HepG2 (cell line): ENCODE measurements around the gene SH3YL1. TPM values are rescaled to one million over a fixed set of nuclear protein-coding genes. Genes with fewer than 3 reads are reported as not detected.

ENCODE experiments used
- ADNP ChIP-seq: sonication (generic); formaldehyde crosslinking; IDR thresholded peaks from 2 replicates; pipeline ENCODE4 v1.4.0; 2020; ENCODE audit warnings: missing genetic modification reagents
- ARID2 ChIP-seq: sonication (generic); formaldehyde crosslinking; IDR thresholded peaks from 2 replicates; pipeline ENCODE4 v1.8.1; 2022; ENCODE audit warnings: mild to moderate bottlenecking, missing genetic modification reagents, borderline replicate concordance
- ATF7 ChIP-seq, 2 experiments: fragments of 450-650 bp in 1 of 2; sonication (generic) in 1 of 2; formaldehyde crosslinking in 1 of 2; IDR thresholded peaks; 2 replicates each; pipeline versions ENCODE4 v1.4.0 to v1.6.1; 2016 to 2020; ENCODE audit warnings: antibody characterized with exemption in 1 of 2, mild to moderate bottlenecking in 1 of 2, missing genetic modification reagents in 1 of 2
- ETV5 ChIP-seq: IDR thresholded peaks from 2 replicates; pipeline ENCODE4 v1.6.1; 2018; ENCODE audit warnings: missing biosample characterization, missing genetic modification reagents, inconsistent platforms, borderline replicate concordance
- IRF2 ChIP-seq: IDR thresholded peaks from 2 replicates; pipeline ENCODE4 v1.6.1; 2018; ENCODE audit warnings: missing genetic modification reagents, missing compliant biosample characterization
- NR2F6 ChIP-seq, 2 experiments: IDR thresholded peaks; 2 replicates each; pipeline ENCODE4 v1.6.1; 2016; ENCODE audit warnings: antibody characterized with exemption in 1 of 2, mild to moderate bottlenecking in 1 of 2
- ZMYM2 ChIP-seq: sonication (generic); formaldehyde crosslinking; IDR thresholded peaks from 2 replicates; pipeline ENCODE4 v1.8.0; 2022; ENCODE audit warnings: mild to moderate bottlenecking, missing genetic modification reagents
- ZMYM4 ChIP-seq: sonication (generic); formaldehyde crosslinking; IDR thresholded peaks from 2 replicates; pipeline ENCODE4 v1.8.1; 2023; ENCODE audit warnings: mild to moderate bottlenecking, missing genetic modification reagents
- ZNF180 ChIP-seq: sonication (generic); formaldehyde crosslinking; IDR thresholded peaks from 2 replicates; pipeline ENCODE4 v1.4.0; 2020; ENCODE audit warnings: low read depth, missing genetic modification reagents, borderline replicate concordance
- ZNF251 ChIP-seq: sonication (generic); formaldehyde crosslinking; IDR thresholded peaks from 2 replicates; pipeline ENCODE4 v1.9.0; 2021; ENCODE audit warnings: mild to moderate bottlenecking, missing genetic modification reagents
- ZNF451 ChIP-seq: sonication (generic); formaldehyde crosslinking; IDR thresholded peaks from 2 replicates; pipeline ENCODE4 v1.5.0; 2020; ENCODE audit warnings: mild to moderate bottlenecking, missing genetic modification reagents
- ZNF556 ChIP-seq: sonication (generic); formaldehyde crosslinking; IDR thresholded peaks from 2 replicates; pipeline ENCODE4 v1.4.0; 2020; ENCODE audit warnings: mild to moderate bottlenecking, missing genetic modification reagents, borderline replicate concordance
- ZNF761 ChIP-seq: sonication (generic); formaldehyde crosslinking; conservative IDR thresholded peaks from 2 replicates; pipeline ENCODE4 v1.4.0; 2020; ENCODE audit warnings: mild to moderate bottlenecking, missing genetic modification reagents
- ZNF839 ChIP-seq: sonication (generic); formaldehyde crosslinking; IDR thresholded peaks from 2 replicates; pipeline ENCODE4 v1.4.0; 2020; ENCODE audit warnings: missing genetic modification reagents, mild to moderate bottlenecking, borderline replicate concordance
- ZSCAN22 ChIP-seq: sonication (generic); formaldehyde crosslinking; IDR thresholded peaks from 2 replicates; pipeline ENCODE4 v1.4.0; 2020; ENCODE audit warnings: mild to moderate bottlenecking, missing genetic modification reagents
- ZSCAN29 ChIP-seq: sonication (generic); formaldehyde crosslinking; conservative IDR thresholded peaks from 2 replicates; pipeline ENCODE4 v1.4.0; 2020; ENCODE audit warnings: mild to moderate bottlenecking, missing genetic modification reagents
- polyA plus RNA-seq, 8 experiments: library from polyadenylated mRNA; depleted of rRNA in 3 of 8; stranded (reverse) in 7 of 8; unstranded in 1 of 8; fragments of >200 nt; fragmentation: Illumina TruSeq in 4 of 8; extraction: Trizol in 4 of 8; gene quantifications; 2 replicates each; pipeline versions ENCODE4 v1.2.1 to v1.2.3, GENCODE V29; 2011 to 2016; ENCODE audit warnings: low read depth in 4 of 8, missing spikeins in 1 of 8, mixed read lengths in 1 of 8; ENCODE audit not compliant: insufficient read depth in 1 of 8
- total RNA-seq, 5 experiments: library from RNA; depleted of rRNA; stranded (reverse); fragments of >200 nt; fragmentation: Illumina TruSeq; extraction: Trizol; gene quantifications; 2 replicates each; pipeline ENCODE4 v1.2.3, GENCODE V29; 2016; ENCODE audit warnings: low read depth in 1 of 5
- TF ChIP-seq, protein P1 (sequence below): IDR thresholded peaks from 2 replicates; pipeline ENCODE4 v1.6.1; 2016
- TF ChIP-seq, protein P2 (sequence below): sonication (generic); formaldehyde crosslinking; IDR thresholded peaks from 2 replicates; pipeline ENCODE4 v1.4.0; 2020; ENCODE audit warnings: missing genetic modification reagents, mild to moderate bottlenecking, borderline replicate concordance
- TF ChIP-seq, protein P3 (sequence below): sonication (generic); formaldehyde crosslinking; IDR thresholded peaks from 2 replicates; pipeline ENCODE4 v1.5.1; 2020; ENCODE audit warnings: mild to moderate bottlenecking, moderate library complexity, missing genetic modification reagents
- TF ChIP-seq, protein P4 (sequence below): sonication (generic); formaldehyde crosslinking; IDR thresholded peaks from 2 replicates; pipeline ENCODE4 v1.8.1; 2023; ENCODE audit warnings: mild to moderate bottlenecking, missing genetic modification reagents
- TF ChIP-seq, protein P5 (sequence below): sonication (generic); formaldehyde crosslinking; IDR thresholded peaks from 2 replicates; pipeline ENCODE4; 2020; ENCODE audit warnings: missing genetic modification reagents, mild to moderate bottlenecking, borderline replicate concordance

Gene SH3YL1
- total and polyA plus RNA-seq, 2 of the 13 experiments (the other 11 are each of a cell fraction or from before 2014, with no cell fraction given), result 13.0 to 48.2 TPM

DNA sequence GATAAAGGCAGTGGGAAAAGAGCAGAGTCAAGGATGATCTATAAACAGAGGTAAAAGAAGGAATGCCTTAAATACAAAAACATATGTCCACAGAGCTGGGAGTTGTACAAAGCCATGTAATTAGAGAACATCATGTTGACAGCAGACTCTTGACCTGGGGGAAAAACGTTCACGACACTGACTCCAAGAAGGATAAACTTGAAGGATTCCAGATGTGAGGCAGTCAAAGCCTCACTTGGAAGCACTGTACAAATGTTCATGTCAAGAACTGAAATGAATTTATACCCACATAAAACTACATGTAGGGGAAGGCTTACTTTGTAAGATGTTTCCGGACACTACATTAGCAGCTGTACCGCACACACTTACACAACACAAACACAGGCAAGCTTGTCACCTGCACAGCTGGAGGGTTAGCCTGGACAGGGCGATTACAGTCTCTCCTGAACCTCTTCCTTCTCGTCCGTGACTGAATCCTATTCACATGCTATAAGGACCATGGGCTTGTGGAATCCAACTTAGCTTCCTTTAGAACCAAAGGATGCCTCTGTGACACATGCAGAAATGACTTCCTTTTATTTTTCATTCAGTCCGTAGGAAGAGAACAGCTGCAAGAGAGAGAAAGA lies 88.6 kb downstream of the SH3YL1 start (continued):
- TF ChIP-seq ZNF451 (CRISPR knock-in tag), result no peak
- TF ChIP-seq ZNF180 (CRISPR knock-in tag), result no peak
- no peak for TF ChIP-seq ZNF839 (CRISPR knock-in tag)
- TF ChIP-seq, protein P1, sequence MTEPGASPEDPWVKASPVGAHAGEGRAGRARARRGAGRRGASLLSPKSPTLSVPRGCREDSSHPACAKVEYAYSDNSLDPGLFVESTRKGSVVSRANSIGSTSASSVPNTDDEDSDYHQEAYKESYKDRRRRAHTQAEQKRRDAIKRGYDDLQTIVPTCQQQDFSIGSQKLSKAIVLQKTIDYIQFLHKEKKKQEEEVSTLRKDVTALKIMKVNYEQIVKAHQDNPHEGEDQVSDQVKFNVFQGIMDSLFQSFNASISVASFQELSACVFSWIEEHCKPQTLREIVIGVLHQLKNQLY (CRISPR knock-in tag), result no peak
- TF ChIP-seq ZMYM2 (CRISPR knock-in tag), result no peak
- TF ChIP-seq, protein P2, sequence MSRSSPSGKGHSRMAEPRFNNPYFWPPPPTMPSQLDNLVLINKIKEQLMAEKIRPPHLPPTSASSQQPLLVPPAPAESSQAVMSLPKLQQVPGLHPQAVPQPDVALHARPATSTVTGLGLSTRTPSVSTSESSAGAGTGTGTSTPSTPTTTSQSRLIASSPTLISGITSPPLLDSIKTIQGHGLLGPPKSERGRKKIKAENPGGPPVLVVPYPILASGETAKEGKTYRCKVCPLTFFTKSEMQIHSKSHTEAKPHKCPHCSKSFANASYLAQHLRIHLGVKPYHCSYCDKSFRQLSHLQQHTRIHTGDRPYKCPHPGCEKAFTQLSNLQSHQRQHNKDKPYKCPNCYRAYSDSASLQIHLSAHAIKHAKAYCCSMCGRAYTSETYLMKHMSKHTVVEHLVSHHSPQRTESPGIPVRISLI (CRISPR knock-in tag), result no peak
- TF ChIP-seq, protein P3, sequence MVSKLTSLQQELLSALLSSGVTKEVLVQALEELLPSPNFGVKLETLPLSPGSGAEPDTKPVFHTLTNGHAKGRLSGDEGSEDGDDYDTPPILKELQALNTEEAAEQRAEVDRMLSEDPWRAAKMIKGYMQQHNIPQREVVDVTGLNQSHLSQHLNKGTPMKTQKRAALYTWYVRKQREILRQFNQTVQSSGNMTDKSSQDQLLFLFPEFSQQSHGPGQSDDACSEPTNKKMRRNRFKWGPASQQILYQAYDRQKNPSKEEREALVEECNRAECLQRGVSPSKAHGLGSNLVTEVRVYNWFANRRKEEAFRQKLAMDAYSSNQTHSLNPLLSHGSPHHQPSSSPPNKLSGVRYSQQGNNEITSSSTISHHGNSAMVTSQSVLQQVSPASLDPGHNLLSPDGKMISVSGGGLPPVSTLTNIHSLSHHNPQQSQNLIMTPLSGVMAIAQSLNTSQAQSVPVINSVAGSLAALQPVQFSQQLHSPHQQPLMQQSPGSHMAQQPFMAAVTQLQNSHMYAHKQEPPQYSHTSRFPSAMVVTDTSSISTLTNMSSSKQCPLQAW (CRISPR knock-in tag), result no peak
- TF ChIP-seq ZNF251, result no peak
- TF ChIP-seq ZNF761 (CRISPR knock-in tag), result no peak
- TF ChIP-seq IRF2 (CRISPR knock-in tag), result no peak
- no peak for TF ChIP-seq NR2F6 (IDR thresholded peaks at IDR 0.05)
- no peak for TF ChIP-seq NR2F6 (CRISPR knock-in tag; IDR thresholded peaks at IDR 0.05)
- no peak for TF ChIP-seq ZMYM4 (CRISPR knock-in tag)
- TF ChIP-seq ZNF556 (CRISPR knock-in tag), result no peak
- TF ChIP-seq, protein P4, sequence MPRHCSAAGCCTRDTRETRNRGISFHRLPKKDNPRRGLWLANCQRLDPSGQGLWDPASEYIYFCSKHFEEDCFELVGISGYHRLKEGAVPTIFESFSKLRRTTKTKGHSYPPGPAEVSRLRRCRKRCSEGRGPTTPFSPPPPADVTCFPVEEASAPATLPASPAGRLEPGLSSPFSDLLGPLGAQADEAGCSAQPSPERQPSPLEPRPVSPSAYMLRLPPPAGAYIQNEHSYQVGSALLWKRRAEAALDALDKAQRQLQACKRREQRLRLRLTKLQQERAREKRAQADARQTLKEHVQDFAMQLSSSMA (CRISPR knock-in tag), result 0 out of 2 replicates have a peak, but pooled peaks have one; percentile 9
- TF ChIP-seq, protein P5, sequence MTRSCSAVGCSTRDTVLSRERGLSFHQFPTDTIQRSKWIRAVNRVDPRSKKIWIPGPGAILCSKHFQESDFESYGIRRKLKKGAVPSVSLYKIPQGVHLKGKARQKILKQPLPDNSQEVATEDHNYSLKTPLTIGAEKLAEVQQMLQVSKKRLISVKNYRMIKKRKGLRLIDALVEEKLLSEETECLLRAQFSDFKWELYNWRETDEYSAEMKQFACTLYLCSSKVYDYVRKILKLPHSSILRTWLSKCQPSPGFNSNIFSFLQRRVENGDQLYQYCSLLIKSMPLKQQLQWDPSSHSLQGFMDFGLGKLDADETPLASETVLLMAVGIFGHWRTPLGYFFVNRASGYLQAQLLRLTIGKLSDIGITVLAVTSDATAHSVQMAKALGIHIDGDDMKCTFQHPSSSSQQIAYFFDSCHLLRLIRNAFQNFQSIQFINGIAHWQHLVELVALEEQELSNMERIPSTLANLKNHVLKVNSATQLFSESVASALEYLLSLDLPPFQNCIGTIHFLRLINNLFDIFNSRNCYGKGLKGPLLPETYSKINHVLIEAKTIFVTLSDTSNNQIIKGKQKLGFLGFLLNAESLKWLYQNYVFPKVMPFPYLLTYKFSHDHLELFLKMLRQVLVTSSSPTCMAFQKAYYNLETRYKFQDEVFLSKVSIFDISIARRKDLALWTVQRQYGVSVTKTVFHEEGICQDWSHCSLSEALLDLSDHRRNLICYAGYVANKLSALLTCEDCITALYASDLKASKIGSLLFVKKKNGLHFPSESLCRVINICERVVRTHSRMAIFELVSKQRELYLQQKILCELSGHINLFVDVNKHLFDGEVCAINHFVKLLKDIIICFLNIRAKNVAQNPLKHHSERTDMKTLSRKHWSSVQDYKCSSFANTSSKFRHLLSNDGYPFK (CRISPR knock-in tag), result no peak
- no peak for TF ChIP-seq ATF7 (IDR thresholded peaks at IDR 0.05)
- no peak for TF ChIP-seq ATF7 (CRISPR knock-in tag; IDR thresholded peaks at IDR 0.05)
- TF ChIP-seq ZSCAN29 (CRISPR knock-in tag), result no peak
- no peak for TF ChIP-seq ADNP (CRISPR knock-in tag)
- peak; percentile 50; the same call in 1 of the 2 replicates for TF ChIP-seq ARID2 (CRISPR knock-in tag)
- no peak for TF ChIP-seq ZSCAN22
- no peak for TF ChIP-seq ETV5 (CRISPR knock-in tag)
